GM10847 (cell line): ENCODE results near the gene IL1RL2.

Experiments used
- POLR2A ChIP-seq: IDR thresholded peaks from 2 replicates; pipeline ENCODE4 v1.6.1; 2011; ENCODE audit not compliant: insufficient read length; ENCODE audit errors: extremely low read depth

The IL1RL2 gene

GRCh38 chr2:102154364-102154763, 32.5 kb upstream of the IL1RL2 start:
- no peak for TF ChIP-seq POLR2A

DNA sequence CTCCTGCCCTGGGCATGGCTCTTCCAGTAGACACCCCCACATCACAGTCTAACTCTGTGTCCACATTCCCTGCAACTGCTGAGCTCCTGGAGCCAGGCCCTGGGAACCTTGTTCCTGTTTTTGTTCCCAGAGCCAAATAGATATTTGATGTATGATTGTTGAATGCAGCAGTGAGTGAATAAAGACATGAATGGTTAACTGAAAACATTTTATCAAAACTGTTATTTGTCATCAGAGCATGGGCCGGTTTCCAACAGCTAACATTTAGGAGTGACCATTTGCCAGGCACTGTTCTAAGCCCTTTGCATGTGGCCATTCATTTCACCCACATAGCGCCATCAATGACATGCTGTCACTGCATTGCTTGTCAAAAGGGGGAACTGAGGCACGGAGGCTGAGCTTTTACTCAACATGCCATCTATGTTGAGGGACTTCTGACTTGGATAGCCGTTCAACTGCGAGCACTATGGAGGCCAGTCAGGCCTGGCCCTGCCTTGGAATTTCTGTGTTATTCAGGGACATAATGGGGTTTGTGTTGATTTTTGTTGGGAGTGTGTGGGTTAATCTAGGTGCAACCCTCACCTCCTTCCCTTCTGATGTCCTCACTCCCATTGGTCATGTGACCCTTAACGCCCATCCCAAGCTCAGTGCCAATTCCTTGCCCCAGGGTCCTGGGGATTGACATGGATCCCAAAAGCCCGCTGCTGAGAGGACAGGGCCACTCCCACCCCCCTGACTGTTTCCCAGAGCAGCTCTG, 31.7 kb upstream of the IL1RL2 start:
- no peak for TF ChIP-seq POLR2A

GRCh38 chr2:102155703-102156515, 30.9 kb upstream of the IL1RL2 start:
- no peak for TF ChIP-seq POLR2A

DNA sequence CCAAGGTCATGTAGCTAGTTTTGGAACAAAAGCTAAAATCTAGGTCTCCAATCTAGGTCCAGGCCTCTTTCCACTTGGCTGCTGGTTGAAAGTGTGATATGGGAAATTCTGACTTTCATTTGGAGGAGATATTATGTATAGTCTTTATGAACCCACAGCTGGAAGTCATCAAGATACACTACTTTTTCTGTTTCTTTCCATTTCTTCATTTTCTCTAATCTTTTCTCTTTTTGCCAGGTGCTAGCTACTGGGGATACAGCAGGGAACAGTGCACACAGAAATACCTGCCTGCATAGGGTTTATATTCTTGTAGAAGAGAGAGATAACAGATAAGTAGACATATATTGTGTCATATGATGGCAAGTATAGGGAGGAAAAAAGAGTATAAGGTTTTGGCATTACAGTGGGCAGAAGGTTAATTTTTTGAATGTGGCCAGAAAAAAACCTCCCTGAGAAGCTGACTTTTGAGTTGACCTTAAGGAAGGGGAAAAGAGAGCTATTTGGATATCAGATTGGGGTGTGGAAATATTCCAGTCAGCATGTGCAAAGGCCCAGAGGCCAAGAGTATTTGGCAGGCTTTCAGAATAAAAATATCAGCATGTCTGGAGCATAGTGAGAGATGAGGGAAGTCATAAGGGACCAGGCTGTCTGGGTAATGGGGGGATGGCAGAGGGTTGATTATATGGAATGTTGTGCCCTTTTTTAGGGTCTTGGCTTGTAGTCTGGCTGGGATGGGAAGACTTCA, 28.6 kb upstream of the IL1RL2 start:
- no peak for TF ChIP-seq POLR2A

DNA sequence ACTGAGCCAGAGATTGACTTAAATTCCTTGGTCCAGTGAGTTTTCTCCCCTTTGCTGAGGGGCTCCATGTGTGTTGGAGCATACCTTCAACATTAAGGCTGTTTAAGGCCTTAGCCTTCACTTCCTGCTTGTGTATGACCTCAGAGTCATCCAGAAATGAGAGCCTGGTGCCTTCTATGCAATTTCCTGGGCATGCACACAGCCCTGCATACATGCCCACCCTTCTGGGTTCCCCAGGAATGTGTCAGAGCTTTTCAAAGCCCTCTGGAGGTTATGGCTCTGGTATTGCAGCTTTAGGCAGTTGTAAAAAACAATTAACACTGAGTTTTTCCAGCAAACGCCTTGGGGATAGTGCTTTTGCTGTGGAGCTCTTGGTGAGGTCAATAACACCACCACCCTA, 27.5 kb upstream of the IL1RL2 start:
- TF ChIP-seq POLR2A, result no peak

DNA sequence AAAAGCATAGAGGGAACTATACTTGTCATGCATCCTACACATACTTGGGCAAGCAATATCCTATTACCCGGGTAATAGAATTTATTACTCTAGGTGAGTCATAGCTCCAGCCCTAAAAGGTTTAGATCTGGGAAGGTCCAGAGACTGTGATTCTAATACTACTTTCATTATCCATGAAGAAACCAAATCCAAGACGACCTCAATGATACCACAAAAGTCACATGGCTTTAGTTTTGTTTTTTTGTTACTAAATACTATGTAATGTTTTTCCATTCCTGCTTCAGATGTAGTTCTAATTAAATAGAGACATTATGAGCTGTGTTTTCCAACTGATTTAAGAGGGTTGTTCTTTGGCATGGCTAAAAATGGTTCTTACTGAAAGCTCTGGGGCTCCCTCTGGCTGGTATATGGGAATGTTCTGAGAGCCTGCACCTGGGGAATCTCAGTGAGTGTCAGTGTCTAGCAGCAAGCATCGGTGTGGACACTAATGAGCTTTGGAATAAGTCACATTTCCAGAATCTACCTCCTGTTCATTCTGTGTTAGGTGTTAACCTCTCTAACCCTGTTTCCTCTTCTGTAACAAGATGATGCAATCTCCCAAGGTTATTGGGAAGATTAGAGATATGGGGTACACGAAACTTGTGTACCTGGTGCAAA, 20.5 kb upstream of the IL1RL2 start:
- TF ChIP-seq POLR2A, result no peak

GRCh38 chr2:102168026-102168771, 18.6 kb upstream of the IL1RL2 start:
- no peak for TF ChIP-seq POLR2A

DNA sequence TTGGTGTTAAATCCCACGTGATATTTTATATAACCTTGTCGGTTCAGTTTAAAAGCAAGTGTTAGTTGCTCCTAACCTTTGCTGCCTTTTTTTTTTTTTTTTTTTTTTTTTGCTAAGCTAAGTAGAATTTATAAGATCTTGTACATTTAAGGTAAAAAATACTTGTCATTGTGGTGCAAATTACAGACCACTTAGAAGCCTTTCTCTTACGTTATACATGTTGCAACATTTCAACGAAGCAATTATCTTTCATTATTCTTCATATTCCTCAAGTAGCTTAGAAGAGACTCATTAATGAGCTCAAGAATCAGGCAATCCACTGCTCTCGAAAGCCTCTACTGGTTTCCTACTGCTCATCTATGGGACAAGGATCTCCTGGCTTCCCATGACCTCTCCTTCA, 14.9 kb upstream of the IL1RL2 start:
- no peak for TF ChIP-seq POLR2A

- no peak for TF ChIP-seq POLR2A
Observed at GRCh38 chr2:102172745-102173144, 14.1 kb upstream of the IL1RL2 start.

GRCh38 chr2:102176172-102176571, 10.7 kb upstream of the IL1RL2 start:
- no peak for TF ChIP-seq POLR2A

DNA sequence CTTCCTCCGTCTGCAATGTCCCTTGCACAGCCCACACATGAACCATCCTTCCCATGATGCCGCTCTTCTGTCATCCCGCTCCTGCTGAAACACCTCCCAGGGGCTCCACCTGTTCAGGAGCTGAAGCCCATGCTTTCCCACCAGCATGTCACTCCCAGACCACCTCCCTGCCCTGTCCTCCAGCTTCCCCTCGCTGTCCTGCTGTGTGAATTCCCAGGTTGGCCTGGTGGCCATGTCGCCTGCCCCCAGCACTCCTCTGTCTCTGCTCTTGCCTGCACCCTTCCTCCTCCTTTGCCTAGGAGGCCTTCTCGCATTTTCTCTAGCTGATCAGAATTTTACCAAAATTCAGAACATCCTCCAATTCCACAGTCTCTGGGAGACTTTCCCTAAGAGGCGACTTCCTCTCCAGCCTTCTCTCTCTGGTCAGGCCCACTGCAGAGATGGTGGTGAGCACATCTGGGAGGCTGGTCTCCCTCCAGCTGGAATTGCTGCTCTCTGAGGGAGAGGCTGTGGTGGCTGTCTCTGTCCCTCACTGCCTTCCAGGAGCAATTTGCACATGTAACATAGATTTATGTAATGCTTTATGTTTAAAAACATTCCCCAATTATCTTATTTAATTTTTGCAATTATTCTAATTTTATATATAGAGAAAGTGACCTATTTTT, 8.9 kb upstream of the IL1RL2 start:
- no peak for TF ChIP-seq POLR2A

DNA sequence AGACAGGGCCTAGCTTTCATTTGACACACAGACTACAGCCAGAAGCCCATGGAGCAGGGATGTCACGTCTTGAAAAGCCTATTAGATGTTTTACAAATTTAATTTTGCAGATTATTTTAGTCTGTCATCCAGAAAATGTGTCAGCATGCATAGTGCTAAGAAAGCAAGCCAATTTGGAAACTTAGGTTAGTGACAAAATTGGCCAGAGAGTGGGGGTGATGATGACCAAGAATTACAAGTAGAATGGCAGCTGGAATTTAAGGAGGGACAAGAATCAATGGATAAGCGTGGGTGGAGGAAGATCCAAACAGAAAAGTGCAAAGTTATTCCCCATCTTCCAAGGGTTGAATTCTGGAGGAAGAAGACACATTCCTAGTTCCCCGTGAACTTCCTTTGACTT, 7.8 kb upstream of the IL1RL2 start:
- TF ChIP-seq POLR2A, result no peak

DNA sequence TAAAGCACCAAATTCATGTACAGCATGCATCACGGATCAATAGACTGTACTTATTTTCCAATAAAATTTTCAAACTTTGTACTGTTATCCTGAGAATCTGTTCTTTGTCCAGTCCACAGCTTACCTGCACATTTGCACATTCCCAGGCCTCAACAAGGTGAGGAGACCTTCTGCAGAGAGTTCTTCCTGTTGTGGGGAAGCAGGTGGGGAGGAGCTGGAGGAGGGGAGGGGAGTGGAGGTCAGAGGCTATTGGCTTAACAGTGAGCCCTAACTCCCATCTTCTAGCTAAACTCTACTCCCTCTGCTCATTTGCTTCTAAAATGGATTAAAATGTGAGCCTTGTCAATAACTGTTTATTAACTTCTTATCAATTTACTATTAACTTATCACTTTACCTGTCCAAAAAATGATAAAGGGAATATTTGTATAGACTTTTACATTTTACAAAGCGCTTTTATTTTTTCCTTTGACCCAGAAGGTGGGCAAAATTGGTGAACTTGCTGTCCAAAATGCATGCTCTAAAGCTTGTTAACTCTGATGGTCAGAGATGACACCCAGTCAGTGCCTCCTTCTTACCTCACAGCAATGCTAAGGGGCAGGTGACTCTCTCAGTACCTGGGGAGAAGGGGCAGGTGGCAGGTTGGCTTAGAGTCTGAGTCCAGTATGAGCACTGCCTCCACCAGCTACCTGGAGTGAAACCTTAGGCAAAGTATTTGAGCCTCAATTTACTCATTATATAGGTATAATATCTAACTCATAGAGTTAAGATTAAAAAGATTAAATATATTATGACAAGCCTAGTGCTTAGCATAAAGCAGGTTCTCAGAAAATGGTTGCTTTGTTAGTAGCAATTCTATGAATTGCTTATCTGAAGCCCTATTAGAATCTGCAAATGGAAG, 6.8 kb upstream of the IL1RL2 start:
- TF ChIP-seq POLR2A, result no peak
